Adrenal gland (tissue), 12 donors: ENCODE data around the gene SLC35D3. TPM values are rescaled to one million over a fixed set of nuclear protein-coding genes. Genes with fewer than 3 reads are reported as not detected.
"Not testable (repeated sequence)": the region's sequence is repeated elsewhere in the genome, so short reads cannot be mapped to it uniquely, and the experiment has no call there.

Experiments
- DNase-seq, 7 donors: peaks; one replicate each; pipeline ENCODE4 v3.0.0-alpha.2; 2019 to 2020
- H3K27ac ChIP-seq, 5 donors: fragments of 200-600 bp; sonication (generic) in 4 of 5; 1 replicate in 3 of 5; 2 replicates in 2 of 5; pipeline versions ENCODE4 v1.5.1 to v1.8.0; 2016 to 2020; ENCODE audit warnings: mild to moderate bottlenecking in 1 of 5
- H3K27me3 ChIP-seq: fragments of 200-600 bp; 2 replicates; pipeline ENCODE4 v1.8.0; 2021
- H3K36me3 ChIP-seq, 2 donors: fragments of 200-600 bp; replicated peaks in 1 of 2; 1 replicate in 1 of 2; 2 replicates in 1 of 2; pipeline versions ENCODE4 v1.5.1 to v1.8.0; 2018 to 2022
- H3K4me1 ChIP-seq, 2 donors: fragments of 200-600 bp; replicated peaks in 1 of 2; 1 replicate in 1 of 2; 2 replicates in 1 of 2; pipeline versions ENCODE4 v1.5.1 to v1.8.0; 2018 to 2021
- H3K4me3 ChIP-seq, 4 donors: fragments of 200-600 bp; sonication (generic) in 3 of 4; one replicate each; pipeline ENCODE4 v1.5.1; 2016 to 2018
- H3K9me3 ChIP-seq, 3 donors: fragments of 200-600 bp; sonication (generic) in 1 of 3; replicated peaks in 1 of 3; 1 replicate in 2 of 3; 2 replicates in 1 of 3; pipeline versions ENCODE4 v1.5.1 to v1.8.0; 2016 to 2021
- POLR2A ChIP-seq, 2 donors: fragments of 450-650 bp; IDR thresholded peaks; one replicate each; pipeline ENCODE4 v1.6.1; 2017; ENCODE audit warnings: antibody characterized with exemption in 2 of 2, mild to moderate bottlenecking in 2 of 2, moderate library complexity in 1 of 2
- WGBS, 4 donors: extraction: QIAGEN DNeasy Blood & Tissue Kit in 2 of 4; methylation state at CpG; one replicate each; pipeline versions ENCODE4 v1.1.5 to v1.1.7; 2013 to 2017; 5-methylcytosine and 5-hydroxymethylcytosine counted together
- intact Hi-C, 2 donors: fragments of 100-400 bp; cut with DNase I; formaldehyde crosslinking; loops; one replicate each; pipeline versions ENCODE4 v1.14.1 to v1.15.0; 2022 to 2023
- polyA plus RNA-seq, 3 donors: library from polyadenylated mRNA; stranded (reverse); fragments of 200-250 nt in 2 of 3; fragments of 350-450 nt in 1 of 3; fragmentation: Illumina TruSeq in 1 of 3; extraction: RNeasy Lipid Tissue Mini Kit (QIAGEN cat#74804) in 1 of 3; gene quantifications; one replicate each; pipeline ENCODE4 v1.2.3, GENCODE V29; 2013 to 2014
- total RNA-seq, 9 donors: library from RNA; depleted of rRNA in 4 of 9; stranded (reverse); fragments of >200 nt in 4 of 9; fragments of 120-200 nt in 1 of 9; fragmentation: NEBNext Ultra II Directional in 1 of 9; extraction: Animal tissue kit (Norgen Biotek cat#: 25700) in 1 of 9; gene quantifications; one replicate each; pipeline versions ENCODE4 v1.1.0 to v1.2.4, GENCODE V29; 2013 to 2023
- TF ChIP-seq, protein P1 (sequence below), 6 experiments: fragments of 450-650 bp in 4 of 6; fragments of 200-600 bp in 2 of 6; sonication (generic) in 1 of 6; IDR thresholded peaks; 1 replicate in 5 of 6; 2 replicates in 1 of 6; pipeline versions ENCODE4 v1.5.1 to v1.8.0; 2016 to 2021; ENCODE audit warnings: antibody characterized with exemption in 6 of 6, mild to moderate bottlenecking in 2 of 6, moderate library complexity in 1 of 6
- donor health status: healthy with polysubstance abuse.
- donor health status: Bipolar disorder and iron deficiency.
- donor health status: DM: yes; HTN: yes; CAD: no.
- donor health status: DM: no; HTN: no; CAD: no.
- donor health status: DM: no; HTN: no; CAD: no.
- donor health status: DM: yes; HTN: yes; CAD: no.

SLC35D3 gene
- total and polyA plus RNA-seq, 12 donors: 0.06 to 4.8 (median 0.55) TPM; not detected in 4

DNA sequence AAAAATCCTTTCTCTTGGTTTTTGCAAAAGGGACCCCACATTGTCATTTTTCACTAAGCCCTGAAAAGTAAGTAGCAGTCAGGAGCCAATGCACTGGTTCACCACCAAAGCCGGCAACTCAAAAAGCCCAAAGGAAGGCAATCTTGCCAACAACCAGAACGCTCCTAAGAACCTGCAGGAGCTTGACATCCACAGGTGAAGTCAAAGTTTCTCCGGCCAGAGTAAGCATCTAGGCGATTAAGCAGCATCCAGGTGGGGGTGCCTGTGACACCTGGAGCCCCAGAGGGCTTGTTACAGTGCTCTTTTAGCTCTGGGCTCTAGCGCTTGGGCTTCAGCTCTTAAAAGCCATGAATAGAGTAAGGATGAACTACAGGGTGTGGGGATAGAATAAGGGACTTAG lies 36.1 kb downstream of the SLC35D3 start:
- 88 to 94% (median 90%) methylated on average over 4 to 5 of the region's 5 CpGs for WGBS, 4 donors
- DNase-seq: no peak
- no peaks in the 10 kb centered on the region for H3K4me1 ChIP-seq
- H3K9me3 ChIP-seq: no peaks in the 10 kb centered on the region
- peaks cover 2% of the 10 kb centered on the region for H3K27me3 ChIP-seq
- no peak for TF ChIP-seq POLR2A (IDR thresholded peaks at IDR 0.05)
- TF ChIP-seq, protein P1, sequence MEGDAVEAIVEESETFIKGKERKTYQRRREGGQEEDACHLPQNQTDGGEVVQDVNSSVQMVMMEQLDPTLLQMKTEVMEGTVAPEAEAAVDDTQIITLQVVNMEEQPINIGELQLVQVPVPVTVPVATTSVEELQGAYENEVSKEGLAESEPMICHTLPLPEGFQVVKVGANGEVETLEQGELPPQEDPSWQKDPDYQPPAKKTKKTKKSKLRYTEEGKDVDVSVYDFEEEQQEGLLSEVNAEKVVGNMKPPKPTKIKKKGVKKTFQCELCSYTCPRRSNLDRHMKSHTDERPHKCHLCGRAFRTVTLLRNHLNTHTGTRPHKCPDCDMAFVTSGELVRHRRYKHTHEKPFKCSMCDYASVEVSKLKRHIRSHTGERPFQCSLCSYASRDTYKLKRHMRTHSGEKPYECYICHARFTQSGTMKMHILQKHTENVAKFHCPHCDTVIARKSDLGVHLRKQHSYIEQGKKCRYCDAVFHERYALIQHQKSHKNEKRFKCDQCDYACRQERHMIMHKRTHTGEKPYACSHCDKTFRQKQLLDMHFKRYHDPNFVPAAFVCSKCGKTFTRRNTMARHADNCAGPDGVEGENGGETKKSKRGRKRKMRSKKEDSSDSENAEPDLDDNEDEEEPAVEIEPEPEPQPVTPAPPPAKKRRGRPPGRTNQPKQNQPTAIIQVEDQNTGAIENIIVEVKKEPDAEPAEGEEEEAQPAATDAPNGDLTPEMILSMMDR (IDR thresholded peaks at IDR 0.05): no peak
- intact Hi-C loops: no loop called here
- H3K27ac ChIP-seq: no peak overlapping the region
- no peaks in the 10 kb centered on the region for H3K36me3 ChIP-seq
- H3K4me3 ChIP-seq: no peak overlapping the region

- no peak overlapping the region for H3K27ac ChIP-seq
- H3K27me3 ChIP-seq: no peaks in the 10 kb centered on the region
- DNase-seq: no peak
- TF ChIP-seq, protein P1 (IDR thresholded peaks at IDR 0.05): no peak
- TF ChIP-seq POLR2A (IDR thresholded peaks at IDR 0.05): no peak
- 64 to 71% (median 66%) methylated on average over 13 to 14 of the region's 14 CpGs for WGBS, 4 donors
- no peaks in the 10 kb centered on the region for H3K4me1 ChIP-seq
- no peaks in the 10 kb centered on the region for H3K36me3 ChIP-seq
- H3K9me3 ChIP-seq: no peaks in the 10 kb centered on the region
- no peak overlapping the region for H3K4me3 ChIP-seq
- intact Hi-C loops: no loop called here
Measured at GRCh38 chr6:136959471-136959891, 37.4 kb downstream of the SLC35D3 start.

DNA sequence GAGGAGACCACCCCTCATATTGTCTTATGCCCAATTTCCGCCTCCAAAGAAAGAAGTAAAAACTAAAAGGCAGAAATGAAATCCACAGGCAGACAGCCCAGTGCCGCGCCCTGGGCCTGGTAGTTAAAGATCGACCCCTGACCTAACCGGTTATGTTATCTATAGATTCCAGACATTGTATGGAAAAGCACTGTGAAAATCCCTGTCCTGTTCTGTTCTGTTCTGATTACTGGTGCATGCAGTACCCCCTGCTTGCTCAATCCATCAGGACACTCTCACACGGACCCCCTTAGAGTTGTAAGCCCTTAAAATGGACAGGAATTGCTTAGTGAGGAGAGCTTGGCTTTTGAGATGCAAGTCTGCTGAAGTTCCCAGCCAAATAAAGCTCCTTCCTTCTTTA lies 37.8 kb downstream of the SLC35D3 start:
- DNase-seq, H3K27me3 ChIP-seq, H3K4me3 ChIP-seq, H3K9me3 ChIP-seq, intact Hi-C loops, H3K4me1 ChIP-seq, H3K36me3 ChIP-seq, H3K27ac ChIP-seq: not testable (repeated sequence)
- WGBS, 4 donors: 85 to 92% (median 86%) methylated on average over 5 to 6 of the region's 6 CpGs

GRCh38 chr6:136960781-136961180 lies 38.7 kb downstream of the SLC35D3 start:
- Histone ChIP-seq H3K4me3 (no peak overlapping the region), H3K27me3 (no peaks in the 10 kb centered on the region), H3K4me1 (no peaks in the 10 kb centered on the region), H3K36me3 (no peaks in the 10 kb centered on the region), H3K9me3 (no peaks in the 10 kb centered on the region), H3K27ac (no peak overlapping the region)
- TF ChIP-seq POLR2A (IDR thresholded peaks at IDR 0.05): no peak
- TF ChIP-seq, protein P1 (IDR thresholded peaks at IDR 0.05): no peak
- intact Hi-C loops: no loop called here
- no peak for DNase-seq
- 64 to 84% (median 80%) methylated on average over 3 of the region's 3 CpGs for WGBS, 4 donors

GRCh38 chr6:136961848-136962247 lies 39.7 kb downstream of the SLC35D3 start:
- Histone ChIP-seq H3K36me3 (no peaks in the 10 kb centered on the region), H3K27ac (no peak overlapping the region), H3K4me1 (no peaks in the 10 kb centered on the region), H3K4me3 (no peak overlapping the region), H3K9me3 (no peaks in the 10 kb centered on the region), H3K27me3 (no peaks in the 10 kb centered on the region)
- intact Hi-C loops: no loop called here
- DNase-seq: no peak
- 68 to 76% (median 72%) methylated on average over 5 of the region's 5 CpGs for WGBS, 4 donors
- no peak for TF ChIP-seq POLR2A (IDR thresholded peaks at IDR 0.05)
